ENCODE results near the gene INPP5D. TPM values are rescaled to one million over a fixed set of nuclear protein-coding genes. Genes with fewer than 3 reads are reported as not detected.

INPP5D gene
- polyA plus RNA-seq, 1 of the 3 experiments (the other 2 are of a cell fraction) = 1.3 TPM

DNA sequence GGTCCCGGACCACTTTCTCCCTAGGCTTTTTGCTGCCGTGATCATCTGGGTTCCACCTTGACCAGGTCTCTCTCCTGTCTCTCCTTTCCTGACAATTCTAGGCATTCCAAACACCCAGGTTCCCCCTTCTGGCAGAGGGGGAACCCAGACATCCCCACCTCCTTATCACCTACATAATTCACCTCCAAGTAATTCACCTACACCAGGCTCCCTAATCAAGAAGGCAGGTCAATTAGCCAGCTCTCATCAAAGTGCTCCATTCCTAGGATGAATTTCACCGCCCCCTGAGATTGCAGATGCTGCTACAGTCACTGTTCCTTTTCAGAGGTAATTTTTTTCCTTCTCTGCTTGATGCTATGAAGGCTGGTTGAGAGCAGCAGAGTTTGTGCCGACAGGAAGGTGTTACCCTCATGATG lies 149.0 kb downstream of the INPP5D start:
- no peak overlapping the region for H3K9ac ChIP-seq
- H3F3A ChIP-seq (replicated peaks; ENCODE audit: insufficient read depth) = peaks cover 13% of the 10 kb centered on the region
- H3K27ac ChIP-seq (ENCODE audit: low read depth in 2 of 2, low read length in 1 of 2) = no peak overlapping the region; a peak in 1 of 4 replicates
- no peak for TF ChIP-seq SIN3A (IDR thresholded peaks at IDR 0.05; ENCODE audit: borderline replicate concordance, low read depth, low read length)
- TF ChIP-seq GATA2 (CRISPR knock-in tag; IDR thresholded peaks at IDR 0.05) = no peak
- TF ChIP-seq, protein P1, sequence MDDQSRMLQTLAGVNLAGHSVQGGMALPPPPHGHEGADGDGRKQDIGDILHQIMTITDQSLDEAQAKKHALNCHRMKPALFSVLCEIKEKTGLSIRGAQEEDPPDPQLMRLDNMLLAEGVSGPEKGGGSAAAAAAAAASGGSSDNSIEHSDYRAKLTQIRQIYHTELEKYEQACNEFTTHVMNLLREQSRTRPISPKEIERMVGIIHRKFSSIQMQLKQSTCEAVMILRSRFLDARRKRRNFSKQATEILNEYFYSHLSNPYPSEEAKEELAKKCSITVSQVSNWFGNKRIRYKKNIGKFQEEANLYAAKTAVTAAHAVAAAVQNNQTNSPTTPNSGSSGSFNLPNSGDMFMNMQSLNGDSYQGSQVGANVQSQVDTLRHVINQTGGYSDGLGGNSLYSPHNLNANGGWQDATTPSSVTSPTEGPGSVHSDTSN (IDR thresholded peaks at IDR 0.05) = no peak
- no peak for TF ChIP-seq MXI1 (IDR thresholded peaks at IDR 0.05; ENCODE audit: low read depth, low read length)
- TF ChIP-seq EP300 (IDR thresholded peaks at IDR 0.05; ENCODE audit: borderline replicate concordance in 1 of 2, low read depth in 1 of 2, low read length in 1 of 2) = no peak
- TF ChIP-seq, protein P2, sequence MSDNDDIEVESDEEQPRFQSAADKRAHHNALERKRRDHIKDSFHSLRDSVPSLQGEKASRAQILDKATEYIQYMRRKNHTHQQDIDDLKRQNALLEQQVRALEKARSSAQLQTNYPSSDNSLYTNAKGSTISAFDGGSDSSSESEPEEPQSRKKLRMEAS (IDR thresholded peaks at IDR 0.05; ENCODE audit: low read depth) = no peak
- TF ChIP-seq RCOR1 (IDR thresholded peaks at IDR 0.05; ENCODE audit: low read length) = no peak
- TF ChIP-seq TAF1 (IDR thresholded peaks at IDR 0.05; ENCODE audit: borderline replicate concordance, low read depth, low read length) = no peak
- TF ChIP-seq, protein P3, sequence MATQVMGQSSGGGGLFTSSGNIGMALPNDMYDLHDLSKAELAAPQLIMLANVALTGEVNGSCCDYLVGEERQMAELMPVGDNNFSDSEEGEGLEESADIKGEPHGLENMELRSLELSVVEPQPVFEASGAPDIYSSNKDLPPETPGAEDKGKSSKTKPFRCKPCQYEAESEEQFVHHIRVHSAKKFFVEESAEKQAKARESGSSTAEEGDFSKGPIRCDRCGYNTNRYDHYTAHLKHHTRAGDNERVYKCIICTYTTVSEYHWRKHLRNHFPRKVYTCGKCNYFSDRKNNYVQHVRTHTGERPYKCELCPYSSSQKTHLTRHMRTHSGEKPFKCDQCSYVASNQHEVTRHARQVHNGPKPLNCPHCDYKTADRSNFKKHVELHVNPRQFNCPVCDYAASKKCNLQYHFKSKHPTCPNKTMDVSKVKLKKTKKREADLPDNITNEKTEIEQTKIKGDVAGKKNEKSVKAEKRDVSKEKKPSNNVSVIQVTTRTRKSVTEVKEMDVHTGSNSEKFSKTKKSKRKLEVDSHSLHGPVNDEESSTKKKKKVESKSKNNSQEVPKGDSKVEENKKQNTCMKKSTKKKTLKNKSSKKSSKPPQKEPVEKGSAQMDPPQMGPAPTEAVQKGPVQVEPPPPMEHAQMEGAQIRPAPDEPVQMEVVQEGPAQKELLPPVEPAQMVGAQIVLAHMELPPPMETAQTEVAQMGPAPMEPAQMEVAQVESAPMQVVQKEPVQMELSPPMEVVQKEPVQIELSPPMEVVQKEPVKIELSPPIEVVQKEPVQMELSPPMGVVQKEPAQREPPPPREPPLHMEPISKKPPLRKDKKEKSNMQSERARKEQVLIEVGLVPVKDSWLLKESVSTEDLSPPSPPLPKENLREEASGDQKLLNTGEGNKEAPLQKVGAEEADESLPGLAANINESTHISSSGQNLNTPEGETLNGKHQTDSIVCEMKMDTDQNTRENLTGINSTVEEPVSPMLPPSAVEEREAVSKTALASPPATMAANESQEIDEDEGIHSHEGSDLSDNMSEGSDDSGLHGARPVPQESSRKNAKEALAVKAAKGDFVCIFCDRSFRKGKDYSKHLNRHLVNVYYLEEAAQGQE (IDR thresholded peaks at IDR 0.05; ENCODE audit: low read depth, low read length) = no peak
- TF ChIP-seq POLR2AphosphoS5 (IDR thresholded peaks at IDR 0.05; ENCODE audit: low read depth, low read length) = no peak
- TF ChIP-seq NFIC (IDR thresholded peaks at IDR 0.05; ENCODE audit: borderline replicate concordance) = no peak
- TF ChIP-seq, protein P4, sequence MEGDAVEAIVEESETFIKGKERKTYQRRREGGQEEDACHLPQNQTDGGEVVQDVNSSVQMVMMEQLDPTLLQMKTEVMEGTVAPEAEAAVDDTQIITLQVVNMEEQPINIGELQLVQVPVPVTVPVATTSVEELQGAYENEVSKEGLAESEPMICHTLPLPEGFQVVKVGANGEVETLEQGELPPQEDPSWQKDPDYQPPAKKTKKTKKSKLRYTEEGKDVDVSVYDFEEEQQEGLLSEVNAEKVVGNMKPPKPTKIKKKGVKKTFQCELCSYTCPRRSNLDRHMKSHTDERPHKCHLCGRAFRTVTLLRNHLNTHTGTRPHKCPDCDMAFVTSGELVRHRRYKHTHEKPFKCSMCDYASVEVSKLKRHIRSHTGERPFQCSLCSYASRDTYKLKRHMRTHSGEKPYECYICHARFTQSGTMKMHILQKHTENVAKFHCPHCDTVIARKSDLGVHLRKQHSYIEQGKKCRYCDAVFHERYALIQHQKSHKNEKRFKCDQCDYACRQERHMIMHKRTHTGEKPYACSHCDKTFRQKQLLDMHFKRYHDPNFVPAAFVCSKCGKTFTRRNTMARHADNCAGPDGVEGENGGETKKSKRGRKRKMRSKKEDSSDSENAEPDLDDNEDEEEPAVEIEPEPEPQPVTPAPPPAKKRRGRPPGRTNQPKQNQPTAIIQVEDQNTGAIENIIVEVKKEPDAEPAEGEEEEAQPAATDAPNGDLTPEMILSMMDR (IDR thresholded peaks at IDR 0.05) = no peak
- TF ChIP-seq GABPA (IDR thresholded peaks at IDR 0.05; ENCODE audit: low read depth) = no peak
- TF ChIP-seq TCF12 (IDR thresholded peaks at IDR 0.05) = no peak
- no peak for TF ChIP-seq RAD21 (IDR thresholded peaks at IDR 0.05; ENCODE audit: low read length)
- no peak for TF ChIP-seq SMC3 (IDR thresholded peaks at IDR 0.05; ENCODE audit: low read depth, low read length)
- no peak for TF ChIP-seq FOXM1 (IDR thresholded peaks at IDR 0.05; ENCODE audit: low read depth)
- no peak for TF ChIP-seq MEF2A (IDR thresholded peaks at IDR 0.05; ENCODE audit: borderline replicate concordance, low read depth)
- peak overlapping the region; percentile 68 for H3K4me2 ChIP-seq
- H3K9me2 ChIP-seq = no peaks in the 10 kb centered on the region
- no peak overlapping the region for H2AFZ ChIP-seq (ENCODE audit: low read depth)
- H4K20me1 ChIP-seq (ENCODE audit: insufficient read depth) = peaks cover 13% of the 10 kb centered on the region; the same call in 1 of the 2 replicates
- H3K4me1 ChIP-seq (ENCODE audit: control insufficient read depth in 1 of 2, insufficient read depth in 2 of 2, low read depth in 1 of 2, low read length in 1 of 2) = peaks cover 4 to 30% of the 10 kb centered on the region in 2 experiments; a peak in 3 of 4 replicates
- no peak overlapping the region for H3K4me3 ChIP-seq (ENCODE audit: low read depth in 2 of 2, low read length in 1 of 2)
- no peaks in the 10 kb centered on the region for H3K27me3 ChIP-seq (ENCODE audit: insufficient read depth)
- H3K36me3 ChIP-seq (replicated peaks in 1 of 2; ENCODE audit: control insufficient read depth in 1 of 2, insufficient read depth in 2 of 2, low read length in 1 of 2) = no peaks in the 10 kb centered on the region
- CTCF ChIA-PET = interaction anchor here (2.0 kb wide), 1 partner anchor 356 kb away, joined by 6 read pairs; no protein-coding TSS in a partner anchor
- DNase-seq = no peak
- POLR2A ChIA-PET = no interaction called here
- no peaks in the 10 kb centered on the region for H3K79me2 ChIP-seq (ENCODE audit: insufficient read depth)
- WGBS (ENCODE audit: low lambda C conversion rate) = 78% methylated on average over 4 of the region's 4 CpGs
- H3K9me3 ChIP-seq = no peaks in the 10 kb centered on the region
